Tibial nerve (tissue), 3 donors: ENCODE data around the gene DCT.

Experiments used
- CTCF ChIP-seq, 5 experiments: fragments of 200-600 bp in 3 of 5; fragments of 450-650 bp in 2 of 5; sonication (generic) in 3 of 5; IDR thresholded peaks; one replicate each; pipeline ENCODE4 v1.5.1; 2016 to 2019; ENCODE audit warnings: antibody characterized with exemption in 5 of 5, mild to moderate bottlenecking in 3 of 5, moderate library complexity in 2 of 5
- POLR2A ChIP-seq, 2 donors: fragments of 450-650 bp; IDR thresholded peaks; one replicate each; pipeline ENCODE4 v1.6.1; 2017; ENCODE audit warnings: antibody characterized with exemption in 2 of 2, mild to moderate bottlenecking in 2 of 2, moderate library complexity in 2 of 2

- TF ChIP-seq CTCF (IDR thresholded peaks at IDR 0.05) = no peak
- TF ChIP-seq POLR2A (IDR thresholded peaks at IDR 0.05) = no peak
Measured at GRCh38 chr13:94390881-94391280, 88.6 kb downstream of the DCT start.
